Lower lobe of right lung (tissue), 2 donors: ENCODE measurements around the gene UBE2G1. TPM values are rescaled to one million over a fixed set of nuclear protein-coding genes. Genes with fewer than 3 reads are reported as not detected.
A peak's percentile ranks its signal among the peaks of the same experiment; 100 is the strongest.
"Not testable (repeated sequence)": the region's sequence is repeated elsewhere in the genome, so short reads cannot be mapped to it uniquely, and the experiment has no call there.

Experiments
- ATAC-seq, 2 donors: fragments of 200-7000 bp; cut with Tn5 transposase; one replicate each; pipeline ENCODE4 v1.9.1; 2020 to 2022; ENCODE audit warnings: mild to moderate bottlenecking in 2 of 2, moderate library complexity in 2 of 2
- DNase-seq: peaks from one replicate; pipeline ENCODE4 v3.0.0-alpha.2; 2020
- H3K27ac ChIP-seq: fragments of 200-600 bp; one replicate; pipeline ENCODE4 v1.8.0; 2022
- H3K27me3 ChIP-seq: fragments of 200-600 bp; one replicate; pipeline ENCODE4 v1.8.0; 2022; ENCODE audit warnings: low read depth
- H3K36me3 ChIP-seq: fragments of 200-600 bp; one replicate; pipeline ENCODE4 v1.8.0; 2022; ENCODE audit warnings: mild to moderate bottlenecking
- H3K4me1 ChIP-seq: fragments of 200-600 bp; one replicate; pipeline ENCODE4 v1.8.0; 2022
- H3K4me3 ChIP-seq: fragments of 200-600 bp; one replicate; pipeline ENCODE4 v1.8.0; 2022; ENCODE audit warnings: mild to moderate bottlenecking
- H3K9me3 ChIP-seq: fragments of 200-600 bp; one replicate; pipeline ENCODE4 v1.8.0; 2022
- intact Hi-C: fragments of 100-400 bp; cut with DNase I; formaldehyde crosslinking; loops from one replicate; pipeline ENCODE4 v1.11.0; 2022
- total RNA-seq: library from RNA; stranded (reverse); fragmentation: NEBNext Ultra II Directional; extraction: Animal tissue kit (Norgen Biotek cat#: 25700); gene quantifications from one replicate; pipeline ENCODE4 v1.2.1, GENCODE V29; 2021
- TF ChIP-seq, protein P1 (sequence below): fragments of 200-600 bp; IDR thresholded peaks from one replicate; pipeline ENCODE4 v1.8.0; 2022; ENCODE audit warnings: antibody characterized with exemption, mild to moderate bottlenecking
- donor health status: DM: no; HTN: yes; CAD: no; lungs with severe emphysema.

UBE2G1 gene
- total RNA-seq, 1 donor from 2014 or later: 42.5 TPM

GRCh38 chr17:4256952-4257351, 109.5 kb downstream of the UBE2G1 start:
- ATAC-seq (no peak), DNase-seq (no peak)
- intact Hi-C loops: no loop called here
- H3K36me3 ChIP-seq: no peaks in the 10 kb centered on the region
- peaks cover 6% of the 10 kb centered on the region for H3K4me1 ChIP-seq
- no peak overlapping the region for H3K27ac ChIP-seq
- peaks cover 9% of the 10 kb centered on the region for H3K9me3 ChIP-seq
- H3K4me3 ChIP-seq: no peak overlapping the region
- TF ChIP-seq, protein P1, sequence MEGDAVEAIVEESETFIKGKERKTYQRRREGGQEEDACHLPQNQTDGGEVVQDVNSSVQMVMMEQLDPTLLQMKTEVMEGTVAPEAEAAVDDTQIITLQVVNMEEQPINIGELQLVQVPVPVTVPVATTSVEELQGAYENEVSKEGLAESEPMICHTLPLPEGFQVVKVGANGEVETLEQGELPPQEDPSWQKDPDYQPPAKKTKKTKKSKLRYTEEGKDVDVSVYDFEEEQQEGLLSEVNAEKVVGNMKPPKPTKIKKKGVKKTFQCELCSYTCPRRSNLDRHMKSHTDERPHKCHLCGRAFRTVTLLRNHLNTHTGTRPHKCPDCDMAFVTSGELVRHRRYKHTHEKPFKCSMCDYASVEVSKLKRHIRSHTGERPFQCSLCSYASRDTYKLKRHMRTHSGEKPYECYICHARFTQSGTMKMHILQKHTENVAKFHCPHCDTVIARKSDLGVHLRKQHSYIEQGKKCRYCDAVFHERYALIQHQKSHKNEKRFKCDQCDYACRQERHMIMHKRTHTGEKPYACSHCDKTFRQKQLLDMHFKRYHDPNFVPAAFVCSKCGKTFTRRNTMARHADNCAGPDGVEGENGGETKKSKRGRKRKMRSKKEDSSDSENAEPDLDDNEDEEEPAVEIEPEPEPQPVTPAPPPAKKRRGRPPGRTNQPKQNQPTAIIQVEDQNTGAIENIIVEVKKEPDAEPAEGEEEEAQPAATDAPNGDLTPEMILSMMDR: no peak
- no peaks in the 10 kb centered on the region for H3K27me3 ChIP-seq

DNA sequence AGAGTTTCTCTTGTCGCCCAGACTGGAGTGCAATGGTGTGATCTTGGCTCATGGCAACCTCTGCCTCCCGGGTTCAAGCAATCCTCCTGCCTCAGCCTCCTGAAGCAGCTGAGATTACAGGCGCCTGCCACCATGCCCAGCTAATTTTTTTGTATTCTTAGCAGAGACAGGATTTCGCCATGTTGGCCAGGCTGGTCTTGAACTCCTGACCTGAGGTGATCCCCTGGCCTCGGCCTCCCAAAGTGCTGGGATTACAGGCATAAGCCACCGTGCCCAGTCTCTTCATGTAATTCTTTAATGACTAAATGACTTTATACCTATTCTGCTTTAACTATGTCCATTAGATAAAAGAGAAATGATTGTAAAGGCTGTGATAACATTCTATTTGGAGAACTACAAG, 111.2 kb downstream of the UBE2G1 start:
- H3K36me3 ChIP-seq, DNase-seq, intact Hi-C loops, H3K27me3 ChIP-seq, H3K4me1 ChIP-seq, H3K9me3 ChIP-seq, ATAC-seq, H3K4me3 ChIP-seq, H3K27ac ChIP-seq: not testable (repeated sequence)

- Histone ChIP-seq H3K36me3 (no peaks in the 10 kb centered on the region), H3K9me3 (no peaks in the 10 kb centered on the region), H3K4me1 (peaks cover 34% of the 10 kb centered on the region), H3K4me3 (no peak overlapping the region), H3K27me3 (no peaks in the 10 kb centered on the region), H3K27ac (no peak overlapping the region)
- TF ChIP-seq, protein P1: no peak
- DNase-seq (no peak), ATAC-seq (no peak)
- intact Hi-C loops: no loop called here
These were observed 115.6 kb downstream of the UBE2G1 start for GRCh38 chr17:4250887-4251286.

GRCh38 chr17:4249452-4250029, 116.9 kb downstream of the UBE2G1 start:
- H3K4me1 ChIP-seq: peaks cover 34% of the 10 kb centered on the region
- H3K27me3 ChIP-seq: no peaks in the 10 kb centered on the region
- peak overlapping the region; percentile 40 for H3K27ac ChIP-seq
- H3K36me3 ChIP-seq: no peaks in the 10 kb centered on the region
- intact Hi-C loops: no loop called here
- ATAC-seq (peak; percentile 90), DNase-seq (no peak)
- TF ChIP-seq, protein P1: peak; percentile 47
- H3K9me3 ChIP-seq: no peaks in the 10 kb centered on the region
- no peak overlapping the region for H3K4me3 ChIP-seq

GRCh38 chr17:4248504-4249277, 117.8 kb downstream of the UBE2G1 start:
- peaks cover 39% of the 10 kb centered on the region for H3K4me1 ChIP-seq
- intact Hi-C loops: no loop called here
- DNase-seq (no peak), ATAC-seq (peak in 1 of 2 donors; percentile 40)
- H3K27me3 ChIP-seq: no peaks in the 10 kb centered on the region
- H3K36me3 ChIP-seq: no peaks in the 10 kb centered on the region
- H3K9me3 ChIP-seq: no peaks in the 10 kb centered on the region
- peak overlapping the region; percentile 40 for H3K27ac ChIP-seq
- TF ChIP-seq, protein P1: no peak
- no peak overlapping the region for H3K4me3 ChIP-seq

GRCh38 chr17:4247971-4248388, 118.5 kb downstream of the UBE2G1 start:
- ATAC-seq: peak; percentile 49 to 57
- TF ChIP-seq, protein P1: no peak
- H3K27me3 ChIP-seq: no peaks in the 10 kb centered on the region
- intact Hi-C loops: no loop called here
- no peaks in the 10 kb centered on the region for H3K9me3 ChIP-seq
- peaks cover 39% of the 10 kb centered on the region for H3K4me1 ChIP-seq
- H3K36me3 ChIP-seq: no peaks in the 10 kb centered on the region
- H3K27ac ChIP-seq: peak overlapping the region; percentile 40
- H3K4me3 ChIP-seq: no peak overlapping the region
- peak; percentile 59 for DNase-seq
